Measurements from ENCODE around the gene TUBB3.
A peak's percentile ranks its signal among the peaks of the same experiment; 100 is the strongest.

Gene TUBB3

GRCh38 chr16:89936508-89936907 lies 13.4 kb downstream of the TUBB3 start:
- Histone ChIP-seq H3K36me3 (ENCODE audit: insufficient read depth, low read depth, low read length) (peaks cover 42% of the 10 kb centered on the region), H3K9ac (ENCODE audit: low read depth, low read length) (no peak overlapping the region), H3K4me1 (ENCODE audit: insufficient read depth, low read length) (no peaks in the 10 kb centered on the region), H3K27ac (ENCODE audit: low read length) (no peak overlapping the region), H3K27me3 (ENCODE audit: insufficient read depth, low read length) (no peaks in the 10 kb centered on the region), H3K4me3 (ENCODE audit: low read length) (no peak overlapping the region), H3K9me3 (ENCODE audit: insufficient read depth, low read depth, low read length) (no peaks in the 10 kb centered on the region)

DNA sequence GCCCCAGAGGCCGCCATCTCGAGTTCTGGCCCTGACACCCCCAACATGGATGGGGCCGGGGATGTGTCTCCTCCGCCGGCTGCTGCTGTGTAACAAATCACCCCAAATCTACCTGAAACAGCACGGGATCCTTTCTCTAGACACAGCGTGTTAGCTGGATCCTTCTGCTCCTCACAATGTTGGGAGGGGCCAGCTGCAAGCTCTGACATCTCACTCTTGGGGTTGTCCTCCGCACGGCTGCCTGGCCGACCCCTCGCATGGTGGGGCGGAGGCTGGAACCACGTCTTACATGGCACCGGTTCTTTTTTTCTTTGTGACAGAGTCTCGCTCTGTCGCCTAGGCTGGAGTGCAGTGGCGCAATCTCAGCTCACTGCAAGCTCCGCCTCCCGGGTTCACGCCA lies 13.8 kb downstream of the TUBB3 start:
- Histone ChIP-seq H3K9ac (ENCODE audit: low read depth, low read length) (no peak overlapping the region), H3K4me3 (ENCODE audit: low read length) (no peak overlapping the region), H3K36me3 (ENCODE audit: insufficient read depth, low read depth, low read length) (peaks cover 37% of the 10 kb centered on the region)

GRCh38 chr16:89938175-89938885 lies 15.2 kb downstream of the TUBB3 start:
- Histone ChIP-seq H3K9me3 (ENCODE audit: insufficient read depth, low read depth, low read length) (no peaks in the 10 kb centered on the region), H3K27me3 (ENCODE audit: insufficient read depth, low read length) (no peaks in the 10 kb centered on the region), H3K4me3 (ENCODE audit: low read length) (no peak overlapping the region), H3K9ac (ENCODE audit: low read depth, low read length) (no peak overlapping the region), H3K4me1 (ENCODE audit: insufficient read depth, low read length) (no peaks in the 10 kb centered on the region), H3K27ac (ENCODE audit: low read length) (no peak overlapping the region), H3K36me3 (ENCODE audit: insufficient read depth, low read depth, low read length) (peaks cover 23% of the 10 kb centered on the region)

More for the DNA sequence above, 13.8 kb downstream of the TUBB3 start:
- no peak overlapping the region for H3K27ac ChIP-seq (ENCODE audit: low read length)
- no peaks in the 10 kb centered on the region for H3K9me3 ChIP-seq (ENCODE audit: insufficient read depth, low read depth, low read length)
- no peaks in the 10 kb centered on the region for H3K4me1 ChIP-seq (ENCODE audit: insufficient read depth, low read length)
- H3K27me3 ChIP-seq (ENCODE audit: insufficient read depth, low read length): no peaks in the 10 kb centered on the region

DNA sequence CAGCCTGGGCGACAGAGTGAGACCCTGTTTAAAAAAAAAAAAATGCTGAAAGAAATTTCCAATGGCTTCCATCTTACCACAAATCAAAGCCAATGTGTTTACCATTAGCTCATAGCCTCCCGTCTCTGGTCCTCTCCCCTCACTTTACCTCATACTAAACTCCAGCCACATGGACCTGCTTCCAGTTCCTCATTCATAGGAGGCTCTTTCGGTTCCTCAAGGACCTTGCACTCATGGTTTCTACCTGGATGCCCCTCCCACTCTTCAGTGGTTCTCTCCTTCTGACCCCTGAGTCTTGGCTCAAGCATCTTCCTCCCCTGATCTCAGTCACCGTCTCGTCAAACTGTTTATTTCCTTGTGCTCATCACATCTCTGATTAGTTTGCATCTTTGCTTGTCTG lies 21.6 kb downstream of the TUBB3 start:
- H3K4me1 ChIP-seq (ENCODE audit: insufficient read depth, low read length): no peaks in the 10 kb centered on the region
- no peak overlapping the region for H3K27ac ChIP-seq (ENCODE audit: low read length)

DNA sequence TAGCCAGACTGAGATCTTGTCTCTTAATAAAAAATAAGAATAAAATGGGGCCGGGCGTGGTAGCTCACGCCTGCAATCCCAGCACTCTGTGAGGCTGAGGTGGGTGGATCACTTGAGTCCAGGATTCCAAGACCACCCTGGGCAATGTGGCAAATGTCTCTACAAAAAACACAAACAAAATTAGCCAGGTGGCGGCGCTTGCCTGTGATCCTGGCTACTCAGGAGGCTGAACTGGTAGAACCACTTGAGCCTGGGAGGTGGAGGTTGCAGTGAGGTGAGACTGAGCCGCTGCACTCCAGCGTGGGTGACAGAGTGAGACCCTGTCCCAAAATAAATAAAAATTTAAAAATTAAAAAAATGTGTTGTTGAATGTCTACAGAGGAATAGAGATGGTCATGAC lies 22.5 kb downstream of the TUBB3 start:
- H3K27me3 ChIP-seq (ENCODE audit: insufficient read depth, low read length): peaks cover 42% of the 10 kb centered on the region

More for the DNA sequence above, 21.6 kb downstream of the TUBB3 start:
- peaks cover 39% of the 10 kb centered on the region for H3K27me3 ChIP-seq (ENCODE audit: insufficient read depth, low read length)
- H3K36me3 ChIP-seq (ENCODE audit: insufficient read depth, low read depth, low read length): no peaks in the 10 kb centered on the region
- H3K9ac ChIP-seq (ENCODE audit: low read depth, low read length): no peak overlapping the region
- no peak overlapping the region for H3K4me3 ChIP-seq (ENCODE audit: low read length)
- no peaks in the 10 kb centered on the region for H3K9me3 ChIP-seq (ENCODE audit: insufficient read depth, low read depth, low read length)

DNA sequence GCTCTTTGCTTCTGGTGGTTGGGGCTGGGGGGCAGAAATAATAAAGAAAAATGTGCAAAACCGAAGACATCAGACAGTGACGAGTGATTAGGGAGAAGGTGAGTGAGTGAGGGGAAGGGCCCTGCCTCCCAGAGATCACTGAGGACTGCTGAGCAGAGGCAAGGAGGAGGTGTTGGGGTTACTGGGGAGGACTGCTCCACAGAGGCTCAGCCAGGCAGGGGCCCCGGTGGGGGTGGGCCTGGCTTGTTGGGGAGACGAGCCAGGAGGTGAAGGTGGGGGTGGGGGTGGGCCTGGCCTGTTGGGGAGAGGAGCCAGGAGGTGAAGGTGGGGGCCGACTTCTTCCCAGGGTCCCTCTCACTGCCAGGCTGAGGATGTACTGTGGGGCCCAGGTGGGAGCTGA lies 23.4 kb downstream of the TUBB3 start:
- H3K27me3 ChIP-seq (ENCODE audit: insufficient read depth, low read length): peaks cover 42% of the 10 kb centered on the region
- H3K27ac ChIP-seq (ENCODE audit: low read length): no peak overlapping the region
- H3K9ac ChIP-seq (ENCODE audit: low read depth, low read length): no peak overlapping the region
- H3K4me1 ChIP-seq (ENCODE audit: insufficient read depth, low read length): no peaks in the 10 kb centered on the region
- no peaks in the 10 kb centered on the region for H3K36me3 ChIP-seq (ENCODE audit: insufficient read depth, low read depth, low read length)
- no peaks in the 10 kb centered on the region for H3K9me3 ChIP-seq (ENCODE audit: insufficient read depth, low read depth, low read length)
- no peak overlapping the region for H3K4me3 ChIP-seq (ENCODE audit: low read length)

More for the DNA sequence above, 22.5 kb downstream of the TUBB3 start:
- Histone ChIP-seq H3K9ac (ENCODE audit: low read depth, low read length) (no peak overlapping the region), H3K4me1 (ENCODE audit: insufficient read depth, low read length) (no peaks in the 10 kb centered on the region), H3K27ac (ENCODE audit: low read length) (no peak overlapping the region), H3K9me3 (ENCODE audit: insufficient read depth, low read depth, low read length) (no peaks in the 10 kb centered on the region), H3K36me3 (ENCODE audit: insufficient read depth, low read depth, low read length) (no peaks in the 10 kb centered on the region), H3K4me3 (ENCODE audit: low read length) (no peak overlapping the region)

GRCh38 chr16:89949121-89949742 lies 26.1 kb downstream of the TUBB3 start:
- H3K9me3 ChIP-seq (ENCODE audit: insufficient read depth, low read depth, low read length): no peaks in the 10 kb centered on the region
- H3K27ac ChIP-seq (ENCODE audit: low read length): no peak overlapping the region
- H3K36me3 ChIP-seq (ENCODE audit: insufficient read depth, low read depth, low read length): no peaks in the 10 kb centered on the region
- peaks cover 42% of the 10 kb centered on the region for H3K27me3 ChIP-seq (ENCODE audit: insufficient read depth, low read length)
- H3K9ac ChIP-seq (ENCODE audit: low read depth, low read length): no peak overlapping the region
- peak overlapping the region; percentile 56; the same call in 1 of the 2 replicates for H3K4me3 ChIP-seq (ENCODE audit: low read length)
- H3K4me1 ChIP-seq (ENCODE audit: insufficient read depth, low read length): no peaks in the 10 kb centered on the region

DNA sequence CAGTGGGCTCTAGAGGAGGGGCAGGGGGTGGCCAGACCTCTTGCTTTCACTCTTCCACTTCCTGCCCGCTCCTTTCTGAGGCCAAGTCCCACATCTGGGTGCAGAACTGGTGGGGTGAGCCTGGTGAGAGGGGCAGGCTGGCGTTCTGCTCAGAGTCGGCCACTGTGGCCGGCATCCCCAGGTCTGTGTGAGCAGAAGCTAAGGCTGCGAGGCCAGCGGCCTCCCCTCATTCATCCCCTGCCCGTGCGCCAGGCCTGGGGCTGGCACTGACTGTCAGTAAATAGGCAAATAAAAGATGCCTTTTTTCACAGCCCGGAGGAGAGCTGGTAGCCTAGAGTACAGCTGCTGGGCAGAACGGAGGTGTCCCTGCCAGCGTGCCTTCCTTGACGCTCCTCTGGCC lies 26.6 kb downstream of the TUBB3 start:
- Histone ChIP-seq H3K4me3 (ENCODE audit: low read length) (no peak overlapping the region), H3K27ac (ENCODE audit: low read length) (no peak overlapping the region), H3K4me1 (ENCODE audit: insufficient read depth, low read length) (peaks cover 2% of the 10 kb centered on the region; the same call in 1 of the 2 replicates), H3K9me3 (ENCODE audit: insufficient read depth, low read depth, low read length) (no peaks in the 10 kb centered on the region), H3K36me3 (ENCODE audit: insufficient read depth, low read depth, low read length) (no peaks in the 10 kb centered on the region), H3K9ac (ENCODE audit: low read depth, low read length) (no peak overlapping the region), H3K27me3 (ENCODE audit: insufficient read depth, low read length) (peaks cover 39% of the 10 kb centered on the region)

GRCh38 chr16:89951509-89951908 lies 28.4 kb downstream of the TUBB3 start:
- no peak overlapping the region for H3K9ac ChIP-seq (ENCODE audit: low read depth, low read length)
- H3K27ac ChIP-seq (ENCODE audit: low read length): no peak overlapping the region
- H3K4me1 ChIP-seq (ENCODE audit: insufficient read depth, low read length): peaks cover 5% of the 10 kb centered on the region; the same call in 1 of the 2 replicates
- H3K27me3 ChIP-seq (ENCODE audit: insufficient read depth, low read length): peaks cover 30% of the 10 kb centered on the region
- no peak overlapping the region for H3K4me3 ChIP-seq (ENCODE audit: low read length)
- no peaks in the 10 kb centered on the region for H3K9me3 ChIP-seq (ENCODE audit: insufficient read depth, low read depth, low read length)
- 0 out of 2 replicates have a peak, but pooled peaks cover 3% of the 10 kb centered on the region for H3K36me3 ChIP-seq (ENCODE audit: insufficient read depth, low read depth, low read length)

DNA sequence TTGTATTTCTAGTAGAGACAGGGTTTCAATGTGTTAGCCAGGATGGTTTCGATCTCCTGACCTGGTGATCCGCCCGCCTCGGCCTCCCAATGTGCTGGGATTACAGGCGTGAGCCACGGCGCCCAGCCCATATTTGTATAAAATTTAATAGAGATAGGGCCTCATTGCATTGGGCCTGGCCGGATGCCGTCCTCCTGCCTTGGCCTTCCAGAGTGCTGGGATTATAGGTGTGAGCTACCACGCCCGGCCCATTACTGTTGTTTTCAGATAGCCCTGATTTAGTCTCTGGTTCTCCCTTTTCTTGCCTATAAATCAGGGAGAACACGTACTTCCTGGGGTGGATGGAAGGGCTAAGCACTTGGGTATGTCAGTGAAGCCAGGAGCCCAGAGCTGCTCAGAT lies 28.9 kb downstream of the TUBB3 start:
- no peaks in the 10 kb centered on the region for H3K9me3 ChIP-seq (ENCODE audit: insufficient read depth, low read depth, low read length)
- no peak overlapping the region for H3K9ac ChIP-seq (ENCODE audit: low read depth, low read length)
- no peak overlapping the region for H3K4me3 ChIP-seq (ENCODE audit: low read length)
- H3K36me3 ChIP-seq (ENCODE audit: insufficient read depth, low read depth, low read length): 0 out of 2 replicates have a peak, but pooled peaks cover 3% of the 10 kb centered on the region
- peaks cover 5% of the 10 kb centered on the region; the same call in 1 of the 2 replicates for H3K4me1 ChIP-seq (ENCODE audit: insufficient read depth, low read length)
- H3K27ac ChIP-seq (ENCODE audit: low read length): no peak overlapping the region
- H3K27me3 ChIP-seq (ENCODE audit: insufficient read depth, low read length): peaks cover 25% of the 10 kb centered on the region

GRCh38 chr16:89952551-89952950 lies 29.4 kb downstream of the TUBB3 start:
- H3K36me3 ChIP-seq (ENCODE audit: insufficient read depth, low read depth, low read length): peaks cover 4% of the 10 kb centered on the region; the same call in 1 of the 2 replicates
- H3K27me3 ChIP-seq (ENCODE audit: insufficient read depth, low read length): peaks cover 20% of the 10 kb centered on the region
- peaks cover 5% of the 10 kb centered on the region; the same call in 1 of the 2 replicates for H3K4me1 ChIP-seq (ENCODE audit: insufficient read depth, low read length)
- H3K9me3 ChIP-seq (ENCODE audit: insufficient read depth, low read depth, low read length): no peaks in the 10 kb centered on the region
- H3K27ac ChIP-seq (ENCODE audit: low read length): no peak overlapping the region
- no peak overlapping the region for H3K9ac ChIP-seq (ENCODE audit: low read depth, low read length)
- H3K4me3 ChIP-seq (ENCODE audit: low read length): no peak overlapping the region
